ENCODE results near the gene ANAPC2.

Gene ANAPC2

DNA sequence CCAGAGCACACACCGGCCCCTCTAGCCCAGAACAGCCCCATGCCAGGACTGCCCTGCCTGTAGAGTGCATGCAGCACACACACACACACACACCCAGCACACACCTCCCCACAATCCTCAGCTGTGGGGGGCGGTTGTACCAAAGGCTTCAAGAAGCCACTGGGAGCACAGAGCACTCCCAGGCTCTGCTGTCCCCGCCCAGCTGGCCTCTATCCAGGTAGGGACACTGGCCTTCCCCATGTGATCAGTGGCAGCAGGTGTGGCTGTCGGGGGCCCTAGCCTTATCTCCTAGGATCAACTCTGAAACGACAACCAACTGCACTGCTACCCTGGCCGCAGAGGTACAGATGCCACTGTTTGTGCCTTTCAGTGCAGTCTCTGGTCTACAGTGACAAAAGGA, 2.0 kb downstream of the ANAPC2 start:
- no peak overlapping the region for H3K27ac ChIP-seq (ENCODE audit: low read length, poor library complexity, severe bottlenecking)
- H3K4ac ChIP-seq (ENCODE audit: low read depth in 1 of 2, low read length in 2 of 2) = no peak overlapping the region
- H3K23ac ChIP-seq (ENCODE audit: low read length in 2 of 2) = no peak overlapping the region
- peaks cover 74 to 76% of the 10 kb centered on the region in 2 experiments for H3K36me3 ChIP-seq (ENCODE audit: control insufficient read depth in 1 of 2, insufficient read depth in 2 of 2, low read depth in 1 of 2, low read length in 2 of 2)
- H3K18ac ChIP-seq (ENCODE audit: low read depth in 1 of 2, low read length in 2 of 2) = no peak overlapping the region
- H2BK120ac ChIP-seq (ENCODE audit: low read depth, low read length) = no peak overlapping the region
- no peak for DNase-seq
- H3K9me3 ChIP-seq (ENCODE audit: control insufficient read depth, low read length) = no peaks in the 10 kb centered on the region
- no peak overlapping the region for H2AFZ ChIP-seq (ENCODE audit: low read depth, low read length)
- 91% methylated on average over 6 of the region's 6 CpGs for WGBS
- H3K4me1 ChIP-seq (ENCODE audit: control insufficient read depth, insufficient read depth, low read depth, low read length) = peaks cover 38% of the 10 kb centered on the region
- H3K14ac ChIP-seq (ENCODE audit: low read length in 2 of 2) = no peak overlapping the region
- H2BK5ac ChIP-seq (ENCODE audit: low read depth, low read length, poor library complexity, severe bottlenecking) = no peak overlapping the region
- H4K8ac ChIP-seq (ENCODE audit: low read length) = no peak overlapping the region
- no peak overlapping the region for H3K4me2 ChIP-seq (ENCODE audit: low read length, poor library complexity, severe bottlenecking)
- no peak overlapping the region for H4K91ac ChIP-seq (ENCODE audit: low read length)
- no peaks in the 10 kb centered on the region for H3K27me3 ChIP-seq (ENCODE audit: control insufficient read depth in 1 of 2, insufficient read depth in 1 of 2, low read length in 2 of 2)
- no peak overlapping the region for H2AK5ac ChIP-seq (ENCODE audit: low read length, severe bottlenecking)
- H3K79me1 ChIP-seq (replicated peaks; ENCODE audit: low read length, poor library complexity, severe bottlenecking) = peaks cover 50% of the 10 kb centered on the region
- H2BK15ac ChIP-seq (ENCODE audit: low read depth, poor library complexity, severe bottlenecking) = no peak overlapping the region
- H3K4me3 ChIP-seq (ENCODE audit: insufficient read depth in 1 of 2, low read depth in 1 of 2, low read length in 2 of 2) = peak overlapping the region in 1 of 2 experiments; percentile 100
- H3K9ac ChIP-seq (ENCODE audit: low read length) = no peak overlapping the region
- no peak overlapping the region for H2BK12ac ChIP-seq (ENCODE audit: low read length in 2 of 2)

DNA sequence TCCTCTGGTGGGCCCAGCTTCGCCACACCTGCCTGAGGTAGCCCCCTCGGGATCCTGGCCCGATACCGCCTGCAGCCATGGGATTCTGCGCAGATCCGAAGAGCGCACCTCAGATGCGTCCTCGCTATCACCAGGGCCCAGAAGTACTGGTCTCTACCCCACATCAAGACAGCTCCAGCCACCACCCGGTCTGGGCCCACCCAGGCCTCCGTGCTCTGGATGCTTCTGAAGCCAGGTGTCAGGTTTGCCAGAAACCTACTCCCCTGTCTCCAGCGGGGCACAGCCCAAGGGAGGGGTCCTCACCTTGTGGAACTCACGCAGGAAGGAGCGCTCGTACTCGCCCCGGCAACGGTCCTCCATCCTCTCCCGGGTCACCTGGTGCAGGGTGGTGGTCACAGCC, 2.4 kb downstream of the ANAPC2 start:
- Histone ChIP-seq H3K9me3 (ENCODE audit: control insufficient read depth, low read length) (no peaks in the 10 kb centered on the region), H2AK5ac (ENCODE audit: low read length, severe bottlenecking) (no peak overlapping the region), H2BK5ac (ENCODE audit: low read depth, low read length, poor library complexity, severe bottlenecking) (no peak overlapping the region), H3K36me3 (ENCODE audit: control insufficient read depth in 1 of 2, insufficient read depth in 2 of 2, low read depth in 1 of 2, low read length in 2 of 2) (peaks cover 74 to 76% of the 10 kb centered on the region in 2 experiments), H3K4me2 (ENCODE audit: low read length, poor library complexity, severe bottlenecking) (no peak overlapping the region), H2AFZ (ENCODE audit: low read depth, low read length) (no peak overlapping the region), H3K9ac (ENCODE audit: low read length) (no peak overlapping the region), H3K4me3 (ENCODE audit: insufficient read depth in 1 of 2, low read depth in 1 of 2, low read length in 2 of 2) (no peak overlapping the region), H3K4me1 (ENCODE audit: control insufficient read depth, insufficient read depth, low read depth, low read length) (peaks cover 34% of the 10 kb centered on the region), H2BK15ac (ENCODE audit: low read depth, poor library complexity, severe bottlenecking) (no peak overlapping the region), H3K18ac (ENCODE audit: low read depth in 1 of 2, low read length in 2 of 2) (no peak overlapping the region), H4K91ac (ENCODE audit: low read length) (no peak overlapping the region), H2BK120ac (ENCODE audit: low read depth, low read length) (no peak overlapping the region), H3K27me3 (ENCODE audit: control insufficient read depth in 1 of 2, insufficient read depth in 1 of 2, low read length in 2 of 2) (no peaks in the 10 kb centered on the region), H2BK12ac (ENCODE audit: low read length in 2 of 2) (no peak overlapping the region), H3K4ac (ENCODE audit: low read depth in 1 of 2, low read length in 2 of 2) (no peak overlapping the region), H3K79me1 (replicated peaks; ENCODE audit: low read length, poor library complexity, severe bottlenecking) (peaks cover 48% of the 10 kb centered on the region), H4K8ac (ENCODE audit: low read length) (no peak overlapping the region), H3K23ac (ENCODE audit: low read length in 2 of 2) (no peak overlapping the region), H3K27ac (ENCODE audit: low read length, poor library complexity, severe bottlenecking) (no peak overlapping the region), H3K14ac (ENCODE audit: low read length in 2 of 2) (no peak overlapping the region)
- 92% methylated on average over 19 of the region's 19 CpGs for WGBS
- no peak for DNase-seq

DNA sequence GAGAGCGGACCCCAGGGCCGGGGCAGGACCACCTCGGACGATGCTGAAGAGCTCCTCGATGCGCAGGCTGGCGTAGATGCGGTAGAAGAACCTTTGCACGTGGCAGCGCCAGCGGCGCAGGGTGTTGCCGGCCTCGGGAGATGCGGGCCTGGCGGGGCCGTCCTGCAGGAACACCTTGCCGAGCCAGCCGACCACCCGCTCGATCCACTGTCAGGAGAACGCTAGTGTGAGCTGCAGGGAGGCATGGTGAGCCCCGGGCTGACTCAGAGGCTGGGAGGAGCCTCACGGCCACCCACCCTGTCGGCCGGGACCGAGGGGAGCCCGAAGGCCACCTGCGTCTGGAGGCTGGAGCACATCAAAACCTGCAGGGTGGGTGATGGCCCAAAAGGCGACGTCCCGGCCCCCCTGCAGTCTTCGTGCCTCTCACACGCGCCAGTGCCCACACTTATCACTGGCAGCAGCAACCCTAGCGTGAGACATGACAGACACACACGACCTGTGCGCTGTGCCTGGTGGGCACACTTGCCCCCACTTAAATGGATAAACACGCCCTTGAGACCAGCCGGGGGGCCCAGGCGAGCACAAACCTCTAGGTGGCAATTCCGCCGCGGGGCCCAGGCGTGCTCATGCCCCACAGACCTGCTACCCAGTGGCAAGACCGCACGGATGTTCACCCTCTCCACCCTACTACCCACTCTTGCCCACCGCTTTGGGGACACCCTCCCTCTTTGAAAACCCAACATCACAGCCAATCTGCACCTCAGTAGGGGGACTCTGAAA, 3.3 kb downstream of the ANAPC2 start:
- no peak overlapping the region for H3K23ac ChIP-seq (ENCODE audit: low read length in 2 of 2)
- peaks cover 45% of the 10 kb centered on the region for H3K79me1 ChIP-seq (replicated peaks; ENCODE audit: low read length, poor library complexity, severe bottlenecking)
- H3K14ac ChIP-seq (ENCODE audit: low read length in 2 of 2) = no peak overlapping the region
- H3K4ac ChIP-seq (ENCODE audit: low read depth in 1 of 2, low read length in 2 of 2) = no peak overlapping the region
- no peak overlapping the region for H2BK15ac ChIP-seq (ENCODE audit: low read depth, poor library complexity, severe bottlenecking)
- H2AFZ ChIP-seq (ENCODE audit: low read depth, low read length) = no peak overlapping the region
- H3K36me3 ChIP-seq (ENCODE audit: control insufficient read depth in 1 of 2, insufficient read depth in 2 of 2, low read depth in 1 of 2, low read length in 2 of 2) = peaks cover 73 to 76% of the 10 kb centered on the region in 2 experiments
- no peak for DNase-seq
- H3K4me2 ChIP-seq (ENCODE audit: low read length, poor library complexity, severe bottlenecking) = no peak overlapping the region
- no peak overlapping the region for H2BK120ac ChIP-seq (ENCODE audit: low read depth, low read length)
- H3K4me3 ChIP-seq (ENCODE audit: insufficient read depth in 1 of 2, low read depth in 1 of 2, low read length in 2 of 2) = no peak overlapping the region
- no peak overlapping the region for H3K27ac ChIP-seq (ENCODE audit: low read length, poor library complexity, severe bottlenecking)
- peaks cover 28% of the 10 kb centered on the region for H3K4me1 ChIP-seq (ENCODE audit: control insufficient read depth, insufficient read depth, low read depth, low read length)
- H2BK12ac ChIP-seq (ENCODE audit: low read length in 2 of 2) = no peak overlapping the region
- H3K18ac ChIP-seq (ENCODE audit: low read depth in 1 of 2, low read length in 2 of 2) = no peak overlapping the region
- peak overlapping the region; percentile 20 for H4K91ac ChIP-seq (ENCODE audit: low read length)
- no peaks in the 10 kb centered on the region for H3K27me3 ChIP-seq (ENCODE audit: control insufficient read depth in 1 of 2, insufficient read depth in 1 of 2, low read length in 2 of 2)
- H2AK5ac ChIP-seq (ENCODE audit: low read length, severe bottlenecking) = no peak overlapping the region
- H3K9me3 ChIP-seq (ENCODE audit: control insufficient read depth, low read length) = no peaks in the 10 kb centered on the region
- WGBS = 98% methylated on average over 46 of the region's 48 CpGs
- no peak overlapping the region for H4K8ac ChIP-seq (ENCODE audit: low read length)
- H2BK5ac ChIP-seq (ENCODE audit: low read depth, low read length, poor library complexity, severe bottlenecking) = no peak overlapping the region
- no peak overlapping the region for H3K9ac ChIP-seq (ENCODE audit: low read length)

DNA sequence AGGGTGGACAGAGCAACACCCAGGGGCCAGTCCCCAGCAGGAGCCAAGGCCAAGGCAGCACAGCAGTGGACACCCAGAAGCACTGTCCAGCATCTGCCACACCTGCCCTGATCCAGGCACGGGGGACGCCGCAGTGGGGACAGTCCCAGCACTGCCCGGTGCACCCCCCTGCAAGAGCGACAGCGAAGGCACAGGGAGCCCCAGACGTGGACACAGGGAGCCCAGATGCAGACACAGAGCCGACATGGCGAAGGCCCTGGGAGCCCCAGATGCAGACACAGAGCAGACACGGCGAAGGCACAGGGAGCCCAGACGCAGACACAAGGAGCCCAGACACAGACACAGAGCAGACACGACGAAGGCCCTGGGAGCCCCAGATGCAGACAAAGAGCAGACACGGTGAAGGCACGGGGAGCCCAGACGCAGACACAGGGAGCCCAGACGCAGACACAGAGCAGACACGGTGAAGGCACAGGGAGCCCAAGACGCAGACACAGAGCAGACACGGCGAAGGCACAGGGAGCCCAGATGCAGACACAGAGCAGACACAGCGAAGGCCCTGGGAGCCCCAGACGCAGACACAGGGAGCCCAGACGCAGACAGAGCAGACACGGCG, 4.3 kb downstream of the ANAPC2 start:
- Histone ChIP-seq H3K27ac (ENCODE audit: low read length, poor library complexity, severe bottlenecking) (no peak overlapping the region), H4K8ac (ENCODE audit: low read length) (no peak overlapping the region), H2BK120ac (ENCODE audit: low read depth, low read length) (no peak overlapping the region), H3K4me1 (ENCODE audit: control insufficient read depth, insufficient read depth, low read depth, low read length) (peaks cover 20% of the 10 kb centered on the region), H3K14ac (ENCODE audit: low read length in 2 of 2) (no peak overlapping the region), H3K18ac (ENCODE audit: low read depth in 1 of 2, low read length in 2 of 2) (no peak overlapping the region), H2BK15ac (ENCODE audit: low read depth, poor library complexity, severe bottlenecking) (no peak overlapping the region), H3K9ac (ENCODE audit: low read length) (no peak overlapping the region), H4K91ac (ENCODE audit: low read length) (no peak overlapping the region), H2BK12ac (ENCODE audit: low read length in 2 of 2) (no peak overlapping the region), H3K23ac (ENCODE audit: low read length in 2 of 2) (no peak overlapping the region), H2AFZ (ENCODE audit: low read depth, low read length) (no peak overlapping the region), H2AK5ac (ENCODE audit: low read length, severe bottlenecking) (no peak overlapping the region), H3K9me3 (ENCODE audit: control insufficient read depth, low read length) (no peaks in the 10 kb centered on the region), H3K27me3 (ENCODE audit: control insufficient read depth in 1 of 2, insufficient read depth in 1 of 2, low read length in 2 of 2) (no peaks in the 10 kb centered on the region), H2BK5ac (ENCODE audit: low read depth, low read length, poor library complexity, severe bottlenecking) (no peak overlapping the region), H3K4ac (ENCODE audit: low read depth in 1 of 2, low read length in 2 of 2) (no peak overlapping the region), H3K36me3 (ENCODE audit: control insufficient read depth in 1 of 2, insufficient read depth in 2 of 2, low read depth in 1 of 2, low read length in 2 of 2) (peaks cover 76 to 79% of the 10 kb centered on the region in 2 experiments), H3K79me1 (replicated peaks; ENCODE audit: low read length, poor library complexity, severe bottlenecking) (peaks cover 49% of the 10 kb centered on the region), H3K4me3 (ENCODE audit: insufficient read depth in 1 of 2, low read depth in 1 of 2, low read length in 2 of 2) (no peak overlapping the region), H3K4me2 (ENCODE audit: low read length, poor library complexity, severe bottlenecking) (no peak overlapping the region)
- DNase-seq = no peak
- WGBS = 95% methylated on average over 27 of the region's 27 CpGs
